Head of caudate nucleus (tissue), 42 donors: Measurements from ENCODE around the gene CPD.
"Not testable (repeated sequence)": the region's sequence is repeated elsewhere in the genome, so short reads cannot be mapped to it uniquely, and the experiment has no call there.

Experiments
- DNase-seq, 42 donors: peaks; one replicate each; pipeline versions ENCODE4 v3.0.0 to v3.0.0-alpha.2; 2020 to 2021; ENCODE audit warnings: mixed read lengths in 7 of 42
- intact Hi-C: fragments of 100-400 bp; cut with DNase I; formaldehyde crosslinking; loops from one replicate; pipeline ENCODE4 v1.15.0; 2022

The CPD gene

DNA sequence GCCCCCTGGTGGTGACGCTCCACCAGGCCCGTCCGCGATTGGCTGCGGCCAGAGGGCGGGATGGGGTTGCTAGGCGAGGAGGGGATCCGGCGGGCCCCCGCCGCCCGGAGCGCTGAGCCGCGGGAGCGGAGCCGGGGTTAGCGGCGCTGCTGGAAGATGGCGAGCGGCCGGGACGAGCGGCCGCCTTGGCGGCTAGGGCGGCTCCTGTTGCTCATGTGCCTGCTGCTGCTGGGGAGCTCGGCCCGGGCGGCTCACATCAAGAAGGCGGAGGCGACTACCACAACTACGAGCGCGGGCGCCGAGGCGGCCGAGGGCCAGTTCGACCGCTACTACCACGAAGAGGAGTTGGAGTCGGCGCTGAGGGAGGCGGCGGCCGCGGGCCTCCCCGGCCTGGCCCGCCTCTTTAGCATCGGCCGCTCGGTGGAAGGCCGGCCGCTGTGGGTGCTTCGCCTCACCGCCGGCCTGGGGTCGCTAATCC is at the start of gene CPD:
Gene CPD, plus strand, starts transcription at position 103 of the 478 bp plus-strand sequence. Its CDS starts 54 bp downstream, at position 157.
- intact Hi-C loops = loop anchor here (5.0 kb wide), 1 partner anchor 37 kb away; no protein-coding TSS in a partner anchor
- DNase-seq = peak; percentile 95 to 100 (median 99)

DNA sequence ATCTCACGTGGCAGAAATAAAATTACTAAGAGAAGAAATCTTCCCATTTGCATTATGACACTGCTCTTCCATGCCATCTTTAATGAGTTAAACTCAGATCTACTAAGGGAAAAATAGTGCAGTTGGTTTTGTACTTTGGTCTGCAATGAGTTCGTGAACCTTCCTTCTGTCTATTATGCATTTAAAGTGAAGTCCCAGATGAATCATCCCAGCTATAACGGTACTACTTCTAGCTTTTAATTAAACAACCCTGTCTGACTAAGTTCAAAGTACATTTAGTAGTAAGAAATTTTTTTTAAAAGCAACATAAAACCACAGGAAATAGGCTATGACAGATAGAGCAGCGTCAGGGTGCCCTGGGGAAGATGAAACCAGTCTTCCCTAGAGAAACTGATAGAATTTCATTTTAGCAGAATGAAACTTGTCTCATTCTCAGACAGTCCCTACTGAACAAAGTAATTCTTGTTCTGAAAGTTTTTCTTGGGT is 46.6 kb upstream of the CPD start:
- DNase-seq = no peak
- intact Hi-C loops = no loop called here

DNA sequence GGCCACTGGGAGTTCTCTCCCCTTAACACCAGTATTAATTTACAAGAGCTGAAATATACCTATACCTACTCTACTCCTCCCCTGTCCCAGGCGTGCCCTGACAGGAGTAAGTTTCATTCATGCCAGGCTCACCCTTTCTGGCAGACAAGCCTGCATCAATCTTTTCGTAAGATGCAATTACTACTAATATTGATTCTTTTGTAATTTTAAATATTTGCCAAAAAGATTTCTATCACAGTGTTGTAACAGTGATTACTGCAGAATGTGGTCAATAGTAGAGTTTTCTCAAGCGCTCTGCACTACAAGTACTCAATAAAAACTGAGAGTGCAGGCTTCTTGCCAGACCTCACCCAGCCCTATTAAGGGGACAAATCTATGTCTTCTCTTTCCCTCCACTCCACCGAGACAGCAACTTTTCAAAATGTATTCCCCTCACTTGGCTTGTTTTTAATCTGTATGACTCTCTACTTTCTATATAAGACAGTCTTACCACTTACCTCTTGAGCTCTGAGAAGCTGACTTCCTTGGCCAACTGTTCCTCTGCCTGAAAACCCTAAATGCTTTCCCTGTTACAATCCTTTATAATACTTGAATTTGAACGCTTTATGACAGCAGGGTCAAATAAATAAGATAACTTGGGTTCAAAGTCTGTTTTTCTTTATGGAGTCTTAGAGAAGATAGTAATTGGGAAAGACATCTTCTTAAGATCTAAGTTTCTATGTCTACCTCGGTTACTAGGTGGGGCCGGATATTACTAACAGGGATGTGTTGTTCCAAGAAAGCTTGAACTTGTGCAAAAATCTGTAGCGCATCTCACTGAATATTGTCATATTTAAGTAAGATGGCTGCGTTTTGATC is 45.0 kb upstream of the CPD start, which contains the start of gene TMIGD1:
Gene TMIGD1, minus strand, starts transcription at position 555 of the 858 bp plus-strand sequence. CDS start 1,924 bp downstream, outside the sequence.
- no peak for DNase-seq
- intact Hi-C loops = no loop called here

DNA sequence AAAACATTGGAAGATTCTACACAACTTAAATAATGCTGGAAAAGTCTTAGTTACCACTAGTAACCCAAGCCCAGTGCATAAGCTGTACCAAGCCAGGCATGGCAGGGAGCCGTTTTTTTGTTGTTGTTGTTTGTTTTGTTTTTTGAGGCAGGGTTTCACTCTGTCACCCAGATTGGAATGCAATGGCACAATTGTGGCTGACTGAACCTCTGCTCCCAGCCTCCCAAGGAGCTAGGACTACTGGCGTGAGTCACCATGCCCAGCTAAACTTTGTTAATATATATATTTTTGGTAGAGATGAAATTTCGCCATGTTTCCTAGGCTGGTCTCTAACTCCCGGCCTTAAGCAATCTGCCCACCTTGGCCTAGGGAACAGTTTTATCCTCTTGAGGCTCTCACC is 44.3 kb upstream of the CPD start:
- intact Hi-C loops = no loop called here
- no peak for DNase-seq

DNA sequence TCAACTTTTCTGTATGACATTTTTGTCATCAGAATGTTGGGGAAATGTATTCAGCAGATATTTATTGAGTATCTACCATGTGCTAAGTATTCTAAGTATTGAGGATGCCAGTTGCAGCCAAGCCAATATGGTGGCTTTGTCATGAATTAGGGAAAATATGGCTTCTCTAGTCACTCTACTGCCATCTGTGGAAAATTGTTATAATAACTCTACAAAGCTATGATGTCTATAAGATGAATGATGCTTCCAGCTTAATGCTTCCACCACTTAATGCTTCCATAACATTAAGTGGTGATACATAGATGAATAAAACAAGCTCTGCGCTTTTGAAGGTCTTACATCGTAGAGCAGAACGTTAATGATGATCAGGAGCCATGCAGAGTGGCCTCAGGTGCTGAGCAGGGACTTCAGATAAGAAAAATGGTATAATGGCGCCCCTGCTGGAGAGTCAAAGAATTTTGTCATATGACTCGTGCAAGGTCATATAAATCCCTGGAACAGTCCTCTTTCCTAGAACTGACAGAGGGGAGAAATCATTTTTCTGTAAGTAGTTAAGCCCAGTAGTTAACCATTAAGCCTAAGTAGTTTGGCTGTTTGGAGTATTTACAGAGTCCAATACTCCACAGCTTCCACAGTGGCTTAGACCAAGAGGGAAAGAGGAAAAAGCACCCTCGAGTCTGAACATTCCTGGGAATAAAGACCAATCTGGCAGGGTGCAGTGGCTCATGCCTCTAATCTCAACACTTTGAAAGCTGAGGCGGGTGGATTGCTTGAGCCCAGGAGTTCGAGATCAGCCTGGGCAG is 42.2 kb upstream of the CPD start:
- no peak for DNase-seq
- intact Hi-C loops = no loop called here

DNA sequence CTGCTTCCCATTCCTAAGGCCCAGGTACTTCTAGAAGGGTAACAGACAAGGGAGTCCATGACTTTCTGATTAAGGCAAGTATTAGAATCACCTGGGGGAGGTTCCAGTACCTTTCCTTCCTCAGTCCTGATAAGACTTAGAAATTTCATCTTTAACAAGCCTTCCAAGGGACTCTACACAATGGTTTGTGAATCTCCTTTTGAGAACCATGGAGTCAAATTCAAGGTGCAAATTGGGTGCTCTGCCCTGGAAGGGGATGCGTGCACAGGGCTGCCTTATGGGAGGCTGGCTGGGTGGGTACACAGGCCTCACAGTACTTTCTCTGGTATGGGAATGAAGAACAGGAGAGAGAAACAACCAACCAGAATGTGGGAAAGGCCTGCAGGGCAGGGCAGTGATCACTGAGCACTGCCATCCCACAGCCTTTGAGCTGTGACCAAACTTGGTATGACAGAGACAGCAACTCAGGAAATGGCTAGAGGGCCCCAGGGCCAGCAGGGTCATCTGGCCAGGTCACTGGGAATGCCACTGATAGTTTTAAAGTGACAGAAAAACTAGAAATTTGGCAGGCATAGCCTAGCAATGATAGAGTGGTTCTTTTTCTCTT is 41.2 kb upstream of the CPD start:
- intact Hi-C loops = no loop called here
- DNase-seq = no peak

DNA sequence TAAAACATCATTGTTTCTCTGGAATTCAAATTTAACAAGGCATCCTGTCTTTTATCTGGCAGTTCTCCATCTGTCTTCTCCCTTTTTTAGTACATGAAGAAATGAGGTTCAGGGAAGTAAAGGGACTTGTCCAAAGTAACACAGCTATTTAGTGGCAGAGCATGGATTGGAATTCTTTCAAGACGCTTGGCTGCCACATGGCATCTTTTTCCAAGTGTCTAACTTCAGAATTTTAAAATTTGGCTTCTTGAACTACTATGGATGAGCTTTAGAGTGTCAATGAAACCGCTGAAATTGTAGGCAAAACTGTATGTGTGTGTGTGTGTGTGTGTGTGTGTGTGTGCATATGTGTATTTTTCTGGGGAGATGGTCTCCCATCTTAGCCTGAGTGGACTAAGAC is 39.6 kb upstream of the CPD start:
- intact Hi-C loops = no loop called here
- no peak for DNase-seq

DNA sequence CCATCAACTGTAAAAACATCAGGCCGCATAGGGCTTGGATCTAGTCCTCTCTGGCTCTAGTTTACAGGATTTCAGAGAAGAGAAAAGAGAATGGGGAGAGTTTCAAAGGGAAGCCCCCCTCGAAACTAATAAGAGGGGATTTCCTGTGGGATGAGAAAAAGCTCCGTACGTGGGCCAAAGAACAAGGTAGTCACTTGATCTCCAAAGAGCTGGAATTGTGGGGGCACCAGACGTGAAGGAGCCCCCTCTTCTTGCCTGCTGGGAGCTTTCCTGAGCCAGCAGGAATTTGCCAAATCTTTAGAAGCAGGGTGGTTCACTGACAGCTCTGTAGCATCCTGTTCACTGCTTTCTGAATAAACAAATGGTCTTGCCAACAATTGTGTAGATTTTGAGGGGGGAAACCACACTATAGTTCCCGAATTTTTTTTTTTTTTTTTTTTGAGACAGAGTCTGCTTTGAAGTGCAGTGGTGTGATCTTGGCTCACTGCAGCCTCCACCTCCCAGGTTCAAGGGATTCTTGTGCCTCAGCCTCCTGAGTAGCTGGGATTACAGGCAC is 37.8 kb upstream of the CPD start:
- intact Hi-C loops = loop anchor here (5.0 kb wide), 1 partner anchor 36 kb away; the partner anchor contains the start of gene CPD
- DNase-seq = no peak

DNA sequence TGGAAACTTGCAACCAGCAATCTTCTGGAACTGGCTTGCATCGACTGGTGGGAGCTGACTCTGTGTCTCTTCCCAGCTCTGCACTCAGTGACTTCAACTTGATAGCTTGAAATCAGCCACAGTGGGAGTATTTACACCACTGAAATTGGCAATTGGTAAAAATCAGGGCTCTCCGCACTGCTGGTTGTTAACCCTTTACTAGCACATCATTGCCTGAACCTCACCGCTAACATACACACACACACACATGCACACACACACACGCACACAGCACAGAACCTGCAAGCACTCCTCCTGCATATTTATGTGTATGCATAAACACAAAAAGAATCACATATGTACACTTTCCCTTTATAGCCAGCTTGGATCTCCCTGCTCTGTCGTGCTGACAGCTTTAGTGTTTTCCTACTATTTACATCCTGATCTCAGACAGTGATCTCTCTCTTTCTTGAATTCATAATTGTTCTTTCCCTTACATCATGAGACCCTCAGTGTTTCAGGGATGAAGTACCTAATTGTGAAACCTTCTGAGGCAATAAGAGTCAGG is 37.0 kb upstream of the CPD start:
- no peak for DNase-seq
- intact Hi-C loops = loop anchor here (5.0 kb wide), 1 partner anchor 36 kb away; the partner anchor contains the start of gene CPD

DNA sequence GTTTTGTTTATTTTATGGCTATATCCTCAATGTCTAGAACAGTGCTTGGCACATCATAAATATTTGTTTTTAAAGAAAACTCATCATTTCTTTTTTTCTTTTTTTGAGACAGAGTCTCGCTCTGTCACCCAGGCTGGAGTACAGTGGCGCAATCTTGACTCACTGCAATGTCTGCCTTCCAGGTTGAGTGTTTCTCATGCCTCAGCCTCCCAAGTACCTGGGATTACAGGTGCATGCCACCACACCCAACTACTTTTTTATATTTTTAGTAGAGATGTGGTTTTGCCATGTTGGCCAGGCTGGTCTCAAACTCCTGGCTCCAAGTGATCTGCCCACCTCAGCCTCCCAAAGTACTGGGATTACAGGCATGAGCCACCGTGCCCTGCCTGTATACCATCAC is 35.5 kb upstream of the CPD start:
- DNase-seq = not testable (repeated sequence)
- intact Hi-C loops = loop anchor here (5.0 kb wide), 1 partner anchor 34 kb away; the partner anchor contains the start of gene CPD

DNA sequence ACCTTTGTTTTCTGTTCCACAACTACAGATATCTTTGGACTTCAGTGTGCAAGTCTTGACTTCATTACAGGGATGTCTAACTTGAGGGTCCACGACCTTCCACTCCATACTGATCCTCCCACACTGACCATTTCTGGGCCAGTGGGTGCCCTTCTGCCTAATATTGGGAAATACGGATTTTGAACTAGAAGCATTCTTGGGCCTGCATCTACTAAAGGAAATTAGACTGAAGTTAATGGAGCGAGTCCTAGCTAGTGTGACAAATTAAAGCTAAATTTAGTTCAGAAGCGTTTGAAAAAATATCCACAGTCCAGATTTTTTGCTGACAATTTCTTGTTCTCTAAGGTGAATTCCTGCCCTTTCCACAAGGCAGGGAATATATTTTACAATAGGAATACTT is 34.9 kb upstream of the CPD start:
- DNase-seq = no peak
- intact Hi-C loops = loop anchor here (5.0 kb wide), 1 partner anchor 34 kb away; the partner anchor contains the start of gene CPD

DNA sequence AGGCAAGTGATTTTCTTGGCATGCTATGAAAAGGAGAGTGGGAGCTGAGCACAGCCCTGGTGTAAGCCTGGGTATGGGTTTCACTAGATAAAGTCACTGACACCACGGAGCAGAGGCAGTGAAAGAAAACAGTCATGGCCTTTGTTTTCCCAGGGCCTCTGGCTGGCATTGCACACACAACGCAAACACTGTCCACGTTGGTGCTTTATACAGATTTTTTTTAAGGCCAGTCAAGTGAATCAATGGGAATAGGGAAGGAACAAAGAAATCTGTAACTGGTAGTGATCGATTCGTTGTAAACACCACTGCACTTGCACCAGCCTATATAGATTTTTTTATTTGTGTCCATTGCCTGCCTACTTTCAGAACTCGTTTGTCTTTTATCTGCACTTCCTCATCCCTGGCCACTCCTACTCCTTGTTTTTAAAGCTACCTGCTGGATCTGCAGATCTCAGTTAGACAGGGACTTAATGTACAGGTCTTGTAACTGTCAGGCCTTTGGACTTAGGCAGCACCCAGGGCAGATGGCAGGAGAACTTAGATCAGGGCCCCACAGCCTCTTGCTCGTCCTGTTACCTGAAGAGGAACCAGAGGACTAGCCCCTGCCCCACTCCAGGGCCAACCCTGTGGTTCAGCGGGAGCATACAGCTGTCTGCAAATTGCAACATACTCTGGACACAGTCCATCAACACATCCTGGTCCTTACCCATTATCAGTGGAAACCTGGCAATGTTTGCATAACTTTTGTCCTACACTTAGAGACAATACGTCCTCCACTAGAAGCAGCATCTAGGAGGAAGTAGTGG is 34.2 kb upstream of the CPD start:
- DNase-seq = peak; percentile 11 to 83 (median 60)
- intact Hi-C loops = loop anchor here (5.0 kb wide), 1 partner anchor 33 kb away; the partner anchor contains the start of gene CPD

DNA sequence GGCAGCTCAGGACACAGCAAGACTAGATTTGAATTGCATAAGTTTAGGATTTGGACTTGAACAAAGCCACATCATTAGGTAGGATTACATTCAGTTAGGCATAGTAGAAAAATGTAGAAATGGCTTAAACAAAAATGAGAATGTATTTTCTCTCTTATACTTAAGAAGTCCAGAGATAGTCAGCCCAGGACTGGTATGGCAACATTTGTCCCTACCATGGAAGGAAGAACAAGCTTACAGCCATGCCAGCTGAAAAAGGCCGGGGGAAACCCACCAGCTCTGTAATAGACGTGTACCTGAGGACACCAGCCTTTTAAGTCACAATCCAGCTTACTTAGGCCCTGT is 33.7 kb upstream of the CPD start:
- no peak for DNase-seq
- intact Hi-C loops = no loop called here

DNA sequence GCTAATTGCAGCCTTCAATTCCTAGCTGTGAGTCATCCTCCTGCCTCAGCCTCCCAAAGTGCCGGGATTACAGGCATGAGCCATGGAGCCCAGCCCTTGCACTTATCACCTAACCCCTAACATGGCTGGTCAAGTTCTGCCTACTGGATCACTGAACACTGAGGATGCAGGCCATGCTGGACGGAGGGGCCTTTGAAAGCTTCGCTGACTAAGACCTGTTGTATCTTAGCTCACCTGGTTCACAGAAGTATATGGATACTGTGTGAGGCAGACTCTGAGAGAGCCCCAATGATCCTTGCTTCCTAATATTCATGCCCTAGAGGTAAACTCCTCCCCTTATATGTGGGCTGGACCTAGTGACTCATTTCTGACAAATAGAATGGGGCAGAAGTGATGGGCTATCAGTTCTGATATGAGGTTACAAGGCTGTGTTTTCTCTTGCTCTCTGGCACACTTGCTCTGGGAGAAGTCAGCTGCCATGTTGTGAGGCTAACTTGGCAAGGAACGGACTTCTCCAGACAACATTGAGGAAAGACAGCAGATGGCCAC is 33.1 kb upstream of the CPD start:
- intact Hi-C loops = no loop called here

DNA sequence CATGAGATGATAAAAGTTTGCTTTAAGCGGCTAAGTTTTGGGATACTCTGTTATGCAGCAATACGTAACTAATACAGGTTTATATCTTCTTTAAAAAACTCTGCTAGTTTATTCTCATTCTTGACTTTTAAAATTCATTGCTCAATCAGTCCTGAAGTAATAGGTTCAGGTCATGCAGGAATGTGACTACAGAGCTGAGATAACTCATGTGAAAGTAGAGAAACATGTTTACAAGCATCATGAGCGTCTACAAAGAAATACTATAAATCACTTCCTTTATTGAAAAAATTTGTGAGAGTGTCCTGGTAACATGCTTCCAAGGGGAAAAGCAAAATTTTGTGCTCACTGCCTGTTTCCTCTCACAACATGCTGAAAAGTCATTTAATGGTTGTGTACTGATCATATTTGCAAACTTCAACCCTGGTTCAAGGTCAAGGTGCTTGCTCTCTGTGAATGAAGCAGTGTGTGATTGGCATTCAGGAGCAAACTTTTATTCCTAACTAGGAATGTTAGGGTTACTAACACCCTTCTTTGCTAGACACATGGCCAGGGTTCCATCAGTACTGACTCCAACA is 32.4 kb upstream of the CPD start:
- intact Hi-C loops = no loop called here
- no peak for DNase-seq

More for the DNA sequence above, 33.1 kb upstream of the CPD start:
- DNase-seq = no peak

DNA sequence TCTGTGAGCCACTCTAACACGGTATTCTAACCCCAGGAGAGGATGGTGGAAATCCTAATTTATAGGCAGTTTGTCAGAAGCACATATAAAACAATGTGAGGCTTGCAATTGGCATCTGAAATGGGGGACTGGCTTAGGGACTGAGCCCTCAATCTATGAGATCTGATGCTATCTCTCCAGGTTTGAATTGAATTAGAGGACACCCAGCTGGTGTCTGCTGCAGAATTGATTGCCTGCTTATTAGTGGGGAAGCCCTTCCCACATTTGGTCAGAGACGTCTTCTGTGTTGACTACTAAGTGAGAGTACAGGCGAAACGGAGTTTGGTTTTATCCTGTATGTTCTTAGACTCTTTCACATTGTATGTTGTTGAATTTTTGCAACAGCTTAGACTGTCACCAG is 31.2 kb upstream of the CPD start:
- intact Hi-C loops = no loop called here

DNA sequence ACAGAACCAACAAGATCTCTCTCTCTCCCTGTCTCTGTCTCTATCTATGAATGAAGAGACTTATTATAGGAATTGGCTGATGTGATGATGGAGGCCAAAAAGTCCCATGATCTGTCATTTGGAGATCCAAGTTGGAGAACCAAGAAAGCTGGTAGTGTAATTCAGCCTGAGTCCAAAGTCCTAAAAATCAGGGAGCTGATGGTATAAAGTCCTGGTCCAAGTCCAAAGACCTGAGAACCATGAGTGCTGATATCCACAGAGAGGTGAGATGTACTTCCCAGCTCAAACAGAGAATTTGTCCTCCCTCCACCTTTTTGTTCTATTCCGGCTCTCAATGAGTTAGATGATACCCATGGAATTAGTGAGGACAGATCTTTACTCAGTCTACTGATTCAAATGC is 29.5 kb upstream of the CPD start:
- intact Hi-C loops = no loop called here
- no peak for DNase-seq

More for the DNA sequence above, 31.2 kb upstream of the CPD start:
- no peak for DNase-seq
